NCI-H1436 (cell line): ENCODE results near the gene MAML3.

Source experiments
- DNase-seq: peaks from one replicate; lab custom pipeline; 2025; lab: John Stamatoyannopoulos, UW

Gene MAML3

DNA sequence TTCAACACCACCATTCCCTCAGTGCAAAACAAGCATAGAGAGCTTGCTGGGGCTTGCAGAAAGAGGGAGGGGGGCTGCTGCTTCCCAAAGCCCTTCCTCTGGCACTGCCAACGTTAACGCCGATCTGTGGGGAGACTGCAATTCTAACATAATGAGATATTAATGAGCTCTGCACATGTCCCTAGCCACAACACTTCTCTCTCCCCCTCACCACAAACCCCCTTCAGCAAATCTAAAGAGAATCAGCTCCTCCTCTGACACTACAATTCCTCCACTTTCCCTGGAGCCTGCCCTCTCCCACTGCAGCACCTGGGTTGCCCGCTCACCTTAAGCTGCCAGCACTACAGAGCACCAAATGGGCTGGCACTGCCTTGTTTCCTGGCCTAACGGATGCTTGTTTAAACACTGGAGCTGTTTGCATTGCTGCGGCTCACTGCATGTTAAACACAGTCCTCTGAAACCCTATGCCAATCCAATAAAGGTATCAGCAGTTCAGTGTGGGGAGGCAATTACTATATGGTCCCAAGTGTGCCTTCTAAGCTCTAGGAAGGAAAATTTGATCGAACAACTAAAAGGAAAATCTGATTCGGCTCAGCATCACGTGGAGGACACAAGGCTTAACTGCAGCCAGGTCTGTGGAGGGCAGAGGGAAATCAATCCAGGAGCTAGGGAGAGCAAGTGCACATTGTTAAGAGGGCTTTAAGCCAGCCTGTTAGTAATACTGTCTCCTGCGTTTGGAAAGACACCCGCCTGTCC lies 232.4 kb downstream of the MAML3 start:
- DNase-seq = peak; percentile 92

DNA sequence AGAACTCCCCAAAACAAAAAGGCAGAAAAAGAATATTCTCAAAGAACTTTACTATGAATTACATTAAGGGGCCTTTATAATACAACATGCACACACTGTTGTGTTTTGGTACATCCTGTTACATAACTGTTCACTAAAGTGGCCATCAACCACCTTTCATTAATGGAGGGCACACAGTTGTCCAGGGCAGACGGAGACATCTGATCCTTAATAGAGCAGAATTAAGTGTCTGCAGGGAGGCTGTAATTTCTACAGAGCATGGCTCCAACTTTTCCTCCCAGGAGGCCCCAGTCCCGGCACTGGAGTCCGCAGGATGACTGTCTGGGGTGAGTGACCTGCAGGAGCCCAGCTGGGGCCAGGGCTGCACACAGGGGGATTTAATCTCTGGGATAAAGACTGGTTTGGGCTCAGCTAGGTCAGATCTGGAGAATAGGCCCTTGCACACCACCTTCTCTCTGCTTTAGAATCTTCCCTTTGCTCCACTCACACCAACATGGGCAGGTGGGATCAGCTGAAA lies 233.4 kb downstream of the MAML3 start:
- DNase-seq = no peak

DNA sequence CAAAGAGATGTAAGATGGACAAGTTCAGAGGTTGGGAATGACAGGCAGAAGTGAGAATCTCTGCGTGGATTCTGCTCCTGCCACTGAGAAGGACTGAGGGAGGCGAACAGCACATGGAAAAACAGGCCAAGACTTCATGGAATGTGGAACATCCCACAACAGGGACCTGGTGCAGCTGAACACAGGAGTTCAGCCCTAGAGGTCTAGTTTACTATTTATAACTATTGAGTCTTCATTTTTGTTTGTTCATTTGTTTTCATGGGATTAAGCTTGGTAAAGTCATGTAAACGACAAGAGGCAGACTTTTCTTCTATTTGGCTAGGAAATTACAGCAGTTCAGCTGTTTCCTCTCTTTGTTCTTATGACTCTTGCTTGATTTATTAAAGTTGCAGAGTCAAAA lies 234.5 kb downstream of the MAML3 start:
- no peak for DNase-seq

DNA sequence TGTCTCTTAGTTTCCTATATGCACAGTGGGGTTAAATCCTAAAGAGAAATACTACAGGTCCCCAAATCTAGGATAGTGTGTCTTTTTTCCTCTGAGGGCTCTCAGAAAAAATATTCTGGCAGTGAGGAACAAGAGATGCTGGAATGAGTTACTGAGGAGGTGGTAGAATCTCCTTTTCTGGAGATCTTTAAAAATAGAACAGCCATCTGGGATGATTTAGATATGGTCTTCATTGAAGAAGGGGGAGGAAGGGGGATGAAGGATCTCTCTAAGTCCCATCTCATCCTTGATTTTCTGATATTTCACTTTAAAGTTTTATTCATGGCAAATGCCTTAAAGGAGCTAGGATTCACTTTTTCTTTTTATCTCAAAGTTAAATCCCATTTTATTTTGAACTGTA lies 235.0 kb downstream of the MAML3 start:
- no peak for DNase-seq

DNA sequence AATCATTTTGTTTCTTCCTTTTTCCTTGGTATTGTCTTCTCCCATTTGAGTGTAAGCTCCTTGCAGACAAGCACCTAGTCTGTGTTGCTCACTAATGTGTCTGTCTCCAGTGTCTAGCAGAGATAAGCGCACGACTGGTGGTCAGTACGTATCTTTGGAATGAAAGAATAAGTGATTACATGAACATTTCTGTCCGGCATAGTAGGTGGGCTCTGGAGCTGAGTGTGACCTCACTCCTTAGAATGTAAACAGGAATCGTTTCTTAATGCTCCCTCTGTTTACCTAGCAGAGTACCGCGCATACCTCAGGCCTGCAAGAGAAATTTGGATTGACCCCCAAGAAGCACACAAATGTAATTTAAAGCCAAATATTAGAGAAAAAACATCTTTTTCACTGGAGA lies 235.4 kb downstream of the MAML3 start:
- no peak for DNase-seq

DNA sequence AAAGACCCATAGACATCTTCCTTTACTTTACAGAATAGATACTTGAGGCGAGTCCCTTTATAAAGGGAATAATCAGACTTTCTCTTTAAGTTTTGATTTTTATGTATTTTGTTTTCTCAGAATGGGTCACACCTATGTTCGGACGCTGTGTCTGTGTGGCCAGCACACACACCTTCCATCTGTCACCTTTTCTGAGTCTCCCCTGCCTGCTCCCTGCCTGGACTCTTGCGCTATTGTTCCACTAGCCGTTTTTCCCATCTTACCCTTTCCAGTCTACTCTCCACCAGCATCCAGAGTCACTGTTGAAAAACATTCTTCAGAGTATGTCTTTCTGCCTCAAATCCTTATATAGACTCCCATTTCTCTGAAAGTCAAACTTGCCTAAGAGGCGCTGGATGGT lies 236.1 kb downstream of the MAML3 start:
- DNase-seq = no peak

DNA sequence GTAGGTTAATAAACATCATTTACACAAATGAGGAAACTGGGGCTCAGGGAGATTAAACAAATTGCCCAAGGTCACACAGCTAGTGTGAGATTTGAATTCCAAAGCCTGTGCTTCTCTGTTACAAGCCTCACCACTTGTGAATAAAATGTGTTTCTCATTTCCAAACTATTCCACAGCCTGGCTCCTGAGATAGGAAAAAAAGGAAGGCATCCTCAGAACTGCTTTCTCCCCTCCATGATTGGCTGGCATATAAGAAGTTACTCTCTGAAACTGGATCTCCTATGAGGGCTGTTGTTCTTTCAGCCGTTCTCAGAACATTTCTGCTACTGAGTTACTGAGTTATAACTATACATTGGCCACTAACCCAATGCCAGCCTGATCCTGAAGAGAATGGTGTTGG lies 237.9 kb downstream of the MAML3 start:
- DNase-seq = no peak

DNA sequence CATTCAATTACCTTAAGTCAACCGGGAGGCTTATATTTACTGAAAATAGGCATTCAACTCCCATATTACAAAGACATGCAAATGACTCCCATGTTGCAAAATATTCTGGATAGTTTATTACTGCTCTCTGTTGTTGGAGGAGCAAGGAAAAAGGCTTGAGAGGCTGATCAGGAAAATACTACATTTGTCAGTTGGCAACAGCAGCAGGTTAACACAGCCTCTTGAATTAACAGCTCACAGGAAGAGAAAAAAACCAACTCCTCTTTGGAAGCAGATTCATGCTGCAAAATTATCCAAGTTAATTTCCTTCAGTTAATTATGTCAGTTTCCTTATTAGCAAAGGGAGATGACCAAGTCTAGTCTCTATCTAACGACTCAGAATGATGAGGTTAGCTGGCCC lies 238.9 kb downstream of the MAML3 start:
- no peak for DNase-seq

DNA sequence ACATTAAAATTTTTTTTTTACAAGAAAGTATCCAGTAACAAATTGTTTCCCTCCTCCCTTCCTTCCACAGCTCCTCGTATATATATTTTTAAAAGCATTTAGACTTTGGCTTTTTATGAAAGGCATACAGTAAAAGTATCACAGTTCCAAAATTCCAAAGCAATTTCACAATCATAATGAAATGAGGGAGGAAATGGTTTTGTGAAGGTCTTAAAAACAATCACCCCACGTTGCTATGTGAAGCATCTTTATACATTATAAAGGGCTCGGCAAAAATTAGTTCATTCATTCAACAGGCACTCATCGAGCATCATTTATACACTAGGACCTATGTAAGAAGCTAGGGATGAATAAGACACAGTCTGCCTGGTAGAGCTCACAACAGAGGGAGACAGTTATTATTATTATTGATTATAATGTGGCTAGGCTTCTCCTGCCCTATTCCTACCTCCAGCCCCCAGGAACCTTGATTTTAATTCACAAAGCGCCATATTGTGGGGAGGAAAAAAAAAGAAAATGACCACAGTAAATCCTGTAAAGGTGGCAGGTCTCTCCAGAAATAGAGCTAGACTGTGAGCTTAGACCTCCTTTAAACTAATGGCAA lies 239.9 kb downstream of the MAML3 start:
- DNase-seq = no peak

DNA sequence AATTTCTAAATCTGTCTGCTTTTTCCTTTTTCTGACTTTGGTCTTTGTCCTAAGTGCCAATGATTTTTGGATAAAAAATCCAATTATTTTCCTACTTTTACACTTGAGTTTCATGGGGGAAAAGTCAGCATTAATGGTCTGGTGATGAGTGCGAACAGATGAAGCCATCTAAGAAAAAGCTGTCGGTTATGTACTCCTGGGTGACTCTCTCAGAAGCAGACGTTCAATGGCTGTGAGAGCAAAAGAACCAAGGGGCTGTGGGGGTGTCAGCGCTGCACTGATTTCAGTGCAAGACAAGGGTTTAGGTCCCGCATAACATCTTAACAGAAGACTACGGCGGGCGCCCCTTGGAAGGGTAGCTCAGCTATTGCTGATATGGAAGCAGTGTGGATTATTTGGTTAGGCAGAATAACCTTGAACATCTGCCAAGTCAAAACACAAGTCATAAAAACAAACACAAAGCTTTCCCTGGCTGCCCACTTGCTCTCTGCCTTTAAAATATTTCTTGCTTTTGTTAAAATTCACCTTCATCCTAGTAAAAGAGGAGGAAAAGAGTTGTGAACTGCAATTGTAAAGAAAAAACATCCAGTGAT lies 240.5 kb downstream of the MAML3 start:
- DNase-seq = no peak

DNA sequence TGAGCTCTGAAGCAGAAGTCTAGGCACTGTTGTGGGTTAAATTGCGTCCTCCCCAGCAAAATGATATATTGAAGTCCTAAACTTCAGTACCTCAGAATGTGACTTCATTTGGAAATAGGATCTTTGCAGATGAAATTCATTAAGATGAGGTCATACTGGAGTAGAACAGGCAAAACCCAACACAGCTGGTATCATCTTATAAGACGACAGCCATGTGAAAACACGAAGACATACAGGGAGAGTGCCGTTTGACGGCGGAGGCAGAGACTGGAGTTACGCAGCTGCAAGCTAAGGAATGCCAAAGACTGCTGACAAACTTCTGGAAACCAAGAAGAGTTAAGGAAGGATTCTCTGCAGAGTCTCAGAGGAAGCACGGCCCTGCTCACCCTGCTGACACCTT lies 241.5 kb downstream of the MAML3 start:
- no peak for DNase-seq

DNA sequence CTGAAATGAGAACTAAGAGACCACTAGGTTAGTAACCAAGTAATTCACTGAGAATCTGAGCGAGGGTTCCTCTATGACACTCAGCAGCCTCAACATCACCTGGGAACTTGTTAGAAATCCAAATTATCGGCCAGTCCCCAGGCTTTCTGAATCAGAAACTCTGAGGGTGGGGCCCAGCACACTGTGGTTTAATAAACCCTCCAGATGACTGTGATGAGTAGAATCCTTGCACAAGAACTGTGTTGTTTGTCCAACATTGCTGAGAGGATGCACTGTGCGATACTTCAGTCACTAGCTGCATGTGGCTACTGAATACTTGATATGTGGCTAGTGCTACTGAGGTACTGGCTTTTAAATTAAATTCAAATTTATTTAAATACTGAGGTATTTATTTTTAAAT lies 243.9 kb downstream of the MAML3 start:
- no peak for DNase-seq

DNA sequence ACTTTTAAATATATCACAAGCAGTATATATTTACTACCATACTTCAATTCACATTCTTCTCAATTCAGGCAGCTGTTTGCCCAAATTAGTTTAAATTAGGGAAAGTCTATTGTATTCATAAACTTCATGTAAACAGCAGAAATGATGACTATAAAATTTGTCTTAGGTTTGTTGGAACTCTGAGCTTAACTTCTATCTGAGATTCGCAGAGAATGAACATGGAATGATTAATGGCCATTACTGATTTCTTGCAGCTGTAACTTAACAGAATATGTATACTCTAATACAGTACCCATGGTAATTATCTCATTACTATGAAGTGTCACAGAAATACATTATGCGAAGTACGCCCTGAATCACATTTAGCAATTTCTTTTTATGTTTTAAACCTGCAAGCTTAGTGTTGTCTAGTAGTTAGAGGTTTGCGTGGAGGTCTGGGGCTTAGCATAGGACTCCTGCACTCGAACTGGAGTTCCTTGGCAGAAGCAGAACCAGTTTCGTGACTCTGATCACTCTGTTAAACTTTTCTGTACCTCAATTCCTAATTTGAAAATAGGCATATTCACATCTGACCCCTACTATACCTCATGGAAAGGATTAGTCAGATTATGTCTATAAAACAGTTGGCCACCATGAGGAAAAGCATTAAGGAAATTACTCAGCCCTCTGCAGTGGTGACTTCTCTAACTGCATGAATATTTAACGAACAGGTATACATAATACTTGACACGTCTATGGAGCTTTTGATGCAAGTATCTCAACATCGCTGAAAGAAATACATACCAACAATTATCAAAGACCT lies 245.1 kb downstream of the MAML3 start:
- DNase-seq = no peak

DNA sequence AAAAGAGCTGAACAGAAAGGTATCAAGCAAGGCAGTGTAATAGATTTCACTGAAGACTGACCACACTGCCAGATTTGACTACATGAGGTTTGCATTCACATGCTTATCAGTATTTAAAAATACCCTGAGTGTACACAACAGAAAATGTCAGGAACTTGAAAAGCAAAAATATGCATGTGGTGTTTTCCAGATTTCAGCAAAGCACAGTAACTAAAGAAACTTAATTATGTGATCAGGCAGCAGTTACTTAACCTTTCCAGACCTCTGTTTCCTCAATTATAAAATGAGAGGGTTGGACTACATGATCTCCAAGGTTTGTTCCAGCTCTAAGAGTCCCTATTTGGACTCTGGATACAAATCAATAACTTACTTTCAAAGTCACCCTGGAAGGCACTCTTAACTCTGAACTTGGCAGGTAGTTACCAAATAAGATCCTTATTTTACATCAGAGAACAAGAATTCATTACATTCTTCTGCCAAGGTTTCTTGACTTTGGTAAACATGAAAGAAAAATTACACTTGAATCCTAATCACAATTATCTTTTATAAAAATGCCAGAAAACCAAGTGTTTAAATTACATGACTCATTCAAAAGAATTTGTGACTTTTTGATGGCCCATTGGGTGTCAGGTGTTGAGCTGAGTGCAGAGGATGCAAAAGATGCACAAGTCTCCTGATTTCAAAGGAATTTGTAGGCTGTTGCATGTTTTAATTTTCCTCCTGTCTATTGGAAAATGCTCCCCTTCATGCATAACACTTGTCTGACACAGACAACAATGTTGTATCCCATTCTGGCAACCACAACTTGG lies 246.8 kb downstream of the MAML3 start:
- DNase-seq = no peak

DNA sequence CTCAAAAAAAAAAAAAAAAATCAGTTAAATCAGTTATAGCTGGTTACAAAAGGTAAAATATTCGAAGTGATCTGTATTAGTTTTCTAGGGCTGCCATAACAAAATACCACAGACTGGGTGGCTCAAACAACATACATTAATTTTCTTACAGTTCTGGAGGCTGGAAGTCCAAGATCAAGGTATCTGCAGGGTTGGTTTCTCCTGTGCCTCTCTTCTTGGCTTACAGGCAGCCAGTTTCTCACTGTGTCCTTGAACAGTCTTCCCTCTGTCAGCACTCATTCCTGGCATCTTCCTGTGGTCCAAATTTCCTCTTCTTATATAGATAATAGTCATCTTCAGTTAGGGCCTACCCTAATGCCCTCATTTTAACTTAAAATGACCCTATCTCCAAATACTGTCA lies 248.5 kb downstream of the MAML3 start:
- DNase-seq = no peak

DNA sequence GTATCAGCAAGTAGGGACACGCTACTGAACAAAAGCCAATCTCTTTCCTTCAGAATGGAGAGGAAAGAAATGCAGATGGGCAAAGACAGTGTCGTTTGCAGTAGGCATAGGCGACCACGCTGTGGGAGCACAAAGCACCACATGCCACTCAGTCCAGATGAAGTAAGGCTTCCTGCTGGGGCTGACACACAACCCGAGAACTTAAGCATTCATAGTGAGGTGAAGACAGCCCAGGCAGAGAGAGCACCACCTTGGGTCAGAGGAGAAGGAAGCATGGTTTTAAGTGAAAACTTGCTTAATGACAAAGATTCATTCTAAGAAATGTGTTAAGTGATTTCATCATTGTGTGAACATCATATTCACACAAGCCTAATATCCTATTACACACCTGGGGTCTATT lies 249.6 kb downstream of the MAML3 start:
- DNase-seq = no peak

DNA sequence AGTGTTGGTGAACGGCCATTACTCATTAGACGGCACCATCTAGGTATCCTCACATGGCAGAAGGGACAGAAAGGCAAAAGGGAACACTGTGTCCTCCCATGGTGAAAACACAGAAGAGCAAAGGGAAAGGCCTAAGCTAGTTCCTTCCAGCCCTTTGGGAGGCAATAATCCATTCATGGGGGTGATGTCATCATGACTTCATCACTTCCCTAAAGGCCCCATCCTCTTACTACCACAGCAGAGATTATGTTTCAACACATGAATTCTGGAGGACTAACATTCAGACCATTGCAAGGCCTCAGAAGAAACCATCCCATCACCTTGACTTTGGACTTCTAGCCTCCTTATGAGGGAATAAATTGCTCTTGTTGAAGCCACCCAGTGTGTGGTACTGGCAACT lies 250.1 kb downstream of the MAML3 start:
- no peak for DNase-seq

DNA sequence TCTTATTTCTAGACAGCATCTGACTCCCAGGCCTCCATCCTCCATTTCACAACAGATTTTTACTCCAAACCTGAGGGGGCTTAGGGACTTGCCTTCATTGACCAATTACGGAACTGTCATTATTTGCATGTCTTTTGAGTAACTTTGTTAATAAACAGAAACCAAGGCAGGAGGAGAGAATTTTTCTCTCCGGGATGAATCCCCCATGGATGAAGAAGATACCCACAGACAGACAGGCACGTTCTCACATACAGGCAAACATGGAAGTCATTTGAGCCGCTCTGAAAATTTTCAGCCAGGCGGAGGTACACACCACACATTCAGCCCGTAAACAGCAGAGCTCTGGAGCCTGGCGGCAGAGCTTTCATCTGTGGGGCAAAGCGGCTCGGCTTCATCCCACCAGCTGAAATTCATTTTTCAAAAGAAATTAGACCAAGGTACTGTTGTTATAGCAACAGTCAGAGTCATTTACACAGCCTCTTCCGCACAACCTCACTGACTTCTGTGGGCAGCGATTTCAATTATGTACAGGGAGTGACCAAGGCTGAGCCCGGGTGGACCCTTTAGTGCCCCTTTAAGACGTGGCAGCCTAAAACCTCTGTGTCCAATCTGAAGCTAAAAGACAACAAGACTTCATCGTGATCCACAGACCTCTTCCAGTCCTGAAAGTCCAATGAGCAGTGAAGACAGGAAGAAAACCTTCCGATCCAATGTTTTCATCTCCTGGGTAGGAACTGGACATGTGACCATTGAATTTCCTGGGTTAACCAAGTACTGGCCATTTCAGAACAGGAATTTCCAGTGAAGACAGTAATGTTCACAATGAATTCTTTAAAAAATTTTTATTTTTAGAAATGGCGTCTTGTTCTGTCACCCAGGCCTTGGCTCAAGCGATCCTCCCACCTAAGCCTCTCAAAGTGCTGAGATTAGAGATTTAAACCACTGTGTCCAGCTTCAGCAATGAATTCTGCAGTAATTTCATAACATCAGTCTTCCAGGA lies 251.4 kb downstream of the MAML3 start:
- DNase-seq = no peak

DNA sequence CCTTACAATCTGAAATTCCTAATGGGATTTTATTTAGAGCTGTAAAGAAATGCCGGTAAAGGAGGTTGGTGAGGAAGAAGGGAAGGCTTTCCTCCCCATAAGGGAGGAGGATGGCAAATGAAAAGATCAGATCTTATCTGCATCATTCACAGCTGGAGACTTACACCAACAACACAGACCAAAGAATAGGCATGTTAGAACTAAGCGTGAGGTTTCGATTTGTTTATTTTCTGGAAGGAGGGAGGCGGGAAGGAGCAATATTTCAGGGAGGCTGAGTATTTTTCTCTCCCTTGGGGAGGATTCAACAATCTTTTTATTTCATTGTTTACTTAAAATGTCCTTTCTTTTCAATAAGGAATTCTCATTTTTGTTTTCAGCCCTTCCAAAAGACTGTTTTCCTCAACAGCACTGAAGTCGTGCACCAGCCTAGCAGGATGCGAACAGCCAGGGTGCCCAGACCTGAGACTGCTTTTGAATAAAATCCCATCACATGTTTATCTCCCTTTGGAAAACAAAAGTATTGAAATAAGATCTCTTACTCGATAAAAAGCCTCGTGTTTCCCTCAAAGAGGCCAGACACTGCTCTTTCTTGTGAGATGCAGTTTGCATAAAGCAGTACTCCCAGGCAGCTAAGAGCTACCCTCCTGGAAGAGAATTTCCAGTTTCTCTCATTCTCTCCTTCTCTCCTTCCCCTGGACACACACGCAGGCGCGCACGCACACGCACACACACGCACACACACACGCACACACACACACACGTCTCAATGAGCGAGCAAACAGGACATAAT lies 252.3 kb downstream of the MAML3 start:
- no peak for DNase-seq

DNA sequence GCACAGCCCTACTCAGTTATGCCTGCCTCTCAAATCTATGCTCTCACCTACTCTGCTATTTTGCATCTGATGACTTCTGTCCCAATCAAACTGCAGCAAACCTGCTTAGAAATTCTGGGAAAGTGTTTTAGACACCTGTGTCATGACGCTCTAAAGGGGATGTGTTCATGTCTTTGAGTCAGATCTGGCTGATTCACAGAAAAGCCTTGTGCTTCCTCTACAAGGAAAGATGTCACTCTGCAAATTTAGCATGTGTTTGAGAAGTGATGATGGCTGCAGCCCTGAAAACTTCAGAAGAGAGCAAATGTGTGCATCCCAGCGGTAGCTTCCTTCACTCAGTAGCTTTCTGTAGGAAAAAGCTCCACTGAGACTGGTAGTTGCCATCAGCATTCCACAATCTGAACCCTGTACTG lies 253.0 kb downstream of the MAML3 start:
- no peak for DNase-seq
